Spleen (tissue), 11 donors: ENCODE data around the gene LNX1. TPM values are rescaled to one million over a fixed set of nuclear protein-coding genes. Genes with fewer than 3 reads are reported as not detected.

Experiments
- DNase-seq: peaks from one replicate; pipeline ENCODE4 v3.0.0-alpha.2; 2020
- H3K27ac ChIP-seq, 8 donors: fragments of 200-600 bp; sonication (generic) in 7 of 8; 1 replicate in 4 of 8; 2 replicates in 4 of 8; pipeline versions ENCODE4 v1.5.0 to v1.8.0; 2016 to 2021; ENCODE audit warnings: inconsistent platforms in 4 of 8, mild to moderate bottlenecking in 4 of 8, moderate library complexity in 1 of 8
- H3K27me3 ChIP-seq, 7 donors: fragments of 200-600 bp; sonication (generic) in 6 of 7; replicated peaks in 1 of 7; 1 replicate in 4 of 7; 2 replicates in 3 of 7; pipeline versions ENCODE4 v1.5.0 to v1.8.0; 2016 to 2021; ENCODE audit warnings: inconsistent platforms in 3 of 7, mild to moderate bottlenecking in 1 of 7
- H3K36me3 ChIP-seq, 6 donors: fragments of 200-600 bp; sonication (generic) in 5 of 6; 1 replicate in 4 of 6; 2 replicates in 2 of 6; pipeline versions ENCODE4 v1.5.0 to v1.8.0; 2016 to 2021; ENCODE audit warnings: inconsistent platforms in 2 of 6
- H3K4me1 ChIP-seq, 6 donors: fragments of 200-600 bp; sonication (generic) in 5 of 6; 1 replicate in 3 of 6; 2 replicates in 3 of 6; pipeline versions ENCODE4 v1.5.0 to v1.8.0; 2016 to 2021; ENCODE audit warnings: inconsistent platforms in 3 of 6
- H3K4me3 ChIP-seq, 8 donors: fragments of 200-600 bp; sonication (generic) in 7 of 8; 1 replicate in 4 of 8; 2 replicates in 4 of 8; pipeline versions ENCODE4 v1.5.0 to v1.8.0; 2016 to 2021; ENCODE audit warnings: inconsistent platforms in 4 of 8, mild to moderate bottlenecking in 4 of 8, moderate library complexity in 2 of 8
- H3K9me3 ChIP-seq, 8 donors: fragments of 200-600 bp; sonication (generic) in 7 of 8; 1 replicate in 4 of 8; 2 replicates in 4 of 8; pipeline versions ENCODE4 v1.5.0 to v1.8.0; 2016 to 2021; ENCODE audit warnings: inconsistent platforms in 4 of 8
- POLR2A ChIP-seq, 3 donors: fragments of 450-650 bp; IDR thresholded peaks; one replicate each; pipeline ENCODE4 v1.5.1; 2017; ENCODE audit warnings: antibody characterized with exemption in 3 of 3, mild to moderate bottlenecking in 1 of 3
- POLR2AphosphoS5 ChIP-seq, 3 donors: sonication (generic); formaldehyde crosslinking; IDR thresholded peaks; one replicate each; pipeline ENCODE4 v1.5.1; 2017; ENCODE audit warnings: antibody characterized with exemption in 3 of 3
- WGBS, 5 donors: extraction: QIAGEN DNeasy Blood & Tissue Kit in 3 of 5; methylation state at CpG; one replicate each; pipeline versions ENCODE4 v1.1.5 to v1.1.7; 2013 to 2018; 5-methylcytosine and 5-hydroxymethylcytosine counted together
- intact Hi-C: fragments of 100-400 bp; cut with DNase I; formaldehyde crosslinking; loops from one replicate; pipeline ENCODE4 v1.15.0; 2023; ENCODE audit warnings: low total_unique reads
- polyA plus RNA-seq, 3 donors: library from polyadenylated mRNA; stranded (reverse); fragments of 200-250 nt; gene quantifications; one replicate each; pipeline ENCODE4 v1.2.1, GENCODE V29; 2013
- total RNA-seq, 7 donors: library from RNA; depleted of rRNA in 3 of 7; stranded (reverse); fragments of >200 nt in 3 of 7; fragmentation: NEBNext Ultra II Directional in 4 of 7; extraction: Animal tissue kit (Norgen Biotek cat#: 25700) in 4 of 7; gene quantifications; one replicate each; pipeline versions ENCODE4 v1.1.0 to v1.2.1, GENCODE V29; 2016 to 2021
- TF ChIP-seq, protein P1 (sequence below), 11 experiments: fragments of 200-600 bp in 7 of 11; fragments of 450-650 bp in 4 of 11; sonication (generic) in 4 of 11; IDR thresholded peaks in 8 of 11; conservative IDR thresholded peaks in 3 of 11; 1 replicate in 7 of 11; 2 replicates in 4 of 11; pipeline versions ENCODE4 v1.4.0 to v1.8.0; 2016 to 2021; ENCODE audit warnings: antibody characterized with exemption in 11 of 11, inconsistent platforms in 4 of 11, mild to moderate bottlenecking in 1 of 11
- donor health status: healthy with polysubstance abuse.
- donor health status: DM: no; HTN: no; CAD: no; lungs with moderate emphysema.
- donor health status: DM: no; HTN: no; CAD: no.
- donor health status: Bipolar disorder and iron deficiency.
- donor health status: healthy.
- donor health status: DM: no; HTN: no; CAD: no.
- donor health status: DM: yes; HTN: yes; CAD: no.

LNX1 gene
- total and polyA plus RNA-seq, 10 donors = 0.08 to 0.20 (median 0.13) TPM; not detected in 5

GRCh38 chr4:53455766-53456165 is 135.5 kb downstream of the LNX1 start:
- no peaks in the 10 kb centered on the region for H3K4me1 ChIP-seq
- TF ChIP-seq POLR2AphosphoS5 (IDR thresholded peaks at IDR 0.05) (no peak), POLR2A (IDR thresholded peaks at IDR 0.05) (no peak)
- TF ChIP-seq, protein P1, sequence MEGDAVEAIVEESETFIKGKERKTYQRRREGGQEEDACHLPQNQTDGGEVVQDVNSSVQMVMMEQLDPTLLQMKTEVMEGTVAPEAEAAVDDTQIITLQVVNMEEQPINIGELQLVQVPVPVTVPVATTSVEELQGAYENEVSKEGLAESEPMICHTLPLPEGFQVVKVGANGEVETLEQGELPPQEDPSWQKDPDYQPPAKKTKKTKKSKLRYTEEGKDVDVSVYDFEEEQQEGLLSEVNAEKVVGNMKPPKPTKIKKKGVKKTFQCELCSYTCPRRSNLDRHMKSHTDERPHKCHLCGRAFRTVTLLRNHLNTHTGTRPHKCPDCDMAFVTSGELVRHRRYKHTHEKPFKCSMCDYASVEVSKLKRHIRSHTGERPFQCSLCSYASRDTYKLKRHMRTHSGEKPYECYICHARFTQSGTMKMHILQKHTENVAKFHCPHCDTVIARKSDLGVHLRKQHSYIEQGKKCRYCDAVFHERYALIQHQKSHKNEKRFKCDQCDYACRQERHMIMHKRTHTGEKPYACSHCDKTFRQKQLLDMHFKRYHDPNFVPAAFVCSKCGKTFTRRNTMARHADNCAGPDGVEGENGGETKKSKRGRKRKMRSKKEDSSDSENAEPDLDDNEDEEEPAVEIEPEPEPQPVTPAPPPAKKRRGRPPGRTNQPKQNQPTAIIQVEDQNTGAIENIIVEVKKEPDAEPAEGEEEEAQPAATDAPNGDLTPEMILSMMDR (IDR thresholded peaks at IDR 0.05 in 8 of 11, conservative IDR thresholded peaks at IDR 0.05 in 3 of 11) = no peak
- no peaks in the 10 kb centered on the region for H3K9me3 ChIP-seq
- intact Hi-C loops = no loop called here
- DNase-seq = no peak
- peaks cover 0 to 99% (median 66%) of the 10 kb centered on the region in 6 donors for H3K36me3 ChIP-seq
- H3K4me3 ChIP-seq = no peak overlapping the region
- no peaks in the 10 kb centered on the region for H3K27me3 ChIP-seq
- 96 to 99% (median 97%) methylated on average over 3 of the region's 3 CpGs for WGBS, 5 donors
- H3K27ac ChIP-seq = no peak overlapping the region

- DNase-seq = no peak
- TF ChIP-seq POLR2A (IDR thresholded peaks at IDR 0.05) = no peak
- TF ChIP-seq POLR2AphosphoS5 (IDR thresholded peaks at IDR 0.05) = no peak
- TF ChIP-seq, protein P1 (IDR thresholded peaks at IDR 0.05 in 8 of 11, conservative IDR thresholded peaks at IDR 0.05 in 3 of 11) = no peak
- Histone ChIP-seq H3K9me3 (no peaks in the 10 kb centered on the region), H3K27me3 (no peaks in the 10 kb centered on the region), H3K4me1 (no peaks in the 10 kb centered on the region), H3K36me3 (peaks cover 0 to 78% (median 50%) of the 10 kb centered on the region in 6 donors), H3K4me3 (no peak overlapping the region), H3K27ac (no peak overlapping the region)
- intact Hi-C loops = no loop called here
- WGBS, 5 donors = 92 to 100% (median 94%) methylated on average over 2 of the region's 2 CpGs
Observed at GRCh38 chr4:53453385-53453784, 137.9 kb downstream of the LNX1 start.

GRCh38 chr4:53450773-53451172 is 140.5 kb downstream of the LNX1 start:
- WGBS, 5 donors = 89 to 99% (median 94%) methylated on average over 3 of the region's 3 CpGs
- Histone ChIP-seq H3K36me3 (peaks cover 0 to 74% (median 41%) of the 10 kb centered on the region in 6 donors), H3K4me3 (no peak overlapping the region), H3K27me3 (no peaks in the 10 kb centered on the region), H3K9me3 (no peaks in the 10 kb centered on the region), H3K27ac (no peak overlapping the region), H3K4me1 (no peaks in the 10 kb centered on the region)
- no peak for DNase-seq
- intact Hi-C loops = no loop called here
- TF ChIP-seq POLR2AphosphoS5 (IDR thresholded peaks at IDR 0.05) (no peak), POLR2A (IDR thresholded peaks at IDR 0.05) (no peak)
- TF ChIP-seq, protein P1 (IDR thresholded peaks at IDR 0.05 in 8 of 11, conservative IDR thresholded peaks at IDR 0.05 in 3 of 11) = no peak

DNA sequence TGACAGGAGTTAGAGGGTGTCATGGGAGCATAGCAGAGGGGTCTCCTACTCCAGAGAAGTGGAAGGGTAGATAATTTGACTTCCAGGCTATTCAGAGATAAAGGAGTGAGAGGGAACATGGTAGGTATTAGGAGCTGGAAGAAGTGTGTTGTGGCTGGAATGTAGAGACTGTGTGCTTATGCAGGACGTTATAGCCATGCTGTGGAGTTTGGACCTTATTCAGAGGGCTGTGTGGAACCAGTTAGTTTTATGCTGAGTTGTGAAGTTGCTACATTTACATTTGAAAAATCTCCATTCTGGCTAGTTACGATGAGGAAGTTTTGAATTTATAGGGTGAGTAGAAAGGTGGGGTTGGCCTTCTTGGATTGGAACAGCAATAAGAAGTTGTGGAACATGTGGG is 146.3 kb downstream of the LNX1 start:
- TF ChIP-seq POLR2AphosphoS5 (IDR thresholded peaks at IDR 0.05) (no peak), POLR2A (IDR thresholded peaks at IDR 0.05) (no peak)
- TF ChIP-seq, protein P1 (IDR thresholded peaks at IDR 0.05 in 8 of 11, conservative IDR thresholded peaks at IDR 0.05 in 3 of 11) = no peak
- no peak overlapping the region for H3K4me3 ChIP-seq
- peaks cover 0 to 81% (median 36%) of the 10 kb centered on the region in 6 donors for H3K36me3 ChIP-seq
- 92 to 99% (median 96%) methylated on average over 2 of the region's 2 CpGs for WGBS, 5 donors
- intact Hi-C loops = no loop called here
- H3K4me1 ChIP-seq = no peaks in the 10 kb centered on the region
- no peaks in the 10 kb centered on the region for H3K27me3 ChIP-seq
- DNase-seq = no peak
- no peaks in the 10 kb centered on the region for H3K9me3 ChIP-seq
- no peak overlapping the region for H3K27ac ChIP-seq
